Measurements from ENCODE around the gene TLR6. TPM values are rescaled to one million over a fixed set of nuclear protein-coding genes. Genes with fewer than 3 reads are reported as not detected.

The TLR6 gene
- total RNA-seq, 4 donors from 2014 or later: 4.6 to 9.6 (median 7.1) TPM

DNA sequence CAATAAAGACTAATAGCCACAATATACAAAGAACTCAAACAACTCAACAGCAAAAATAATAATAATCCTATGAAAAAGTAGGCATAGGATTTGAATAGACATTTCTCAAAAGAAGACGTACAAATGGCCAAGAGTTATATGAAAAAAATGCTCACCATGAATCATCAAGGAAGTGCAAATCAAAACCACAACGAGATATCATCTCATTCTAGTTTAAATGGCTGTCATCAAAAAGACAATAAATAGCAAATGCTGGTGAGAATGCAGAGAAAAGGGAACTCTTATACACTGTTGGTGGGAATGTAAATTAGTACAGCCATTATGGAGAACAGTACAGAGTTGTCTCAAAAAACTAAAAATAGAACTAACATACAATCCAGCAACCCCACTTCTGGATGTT, 18.8 kb downstream of the TLR6 start:
- ATAC-seq (ENCODE audit: low FRiP score) (no peak), DNase-seq (ENCODE audit: low spot score) (no peak)
- no peak for TF ChIP-seq CTCF (IDR thresholded peaks at IDR 0.05)

- no peak for TF ChIP-seq CTCF (IDR thresholded peaks at IDR 0.05)
- ATAC-seq (ENCODE audit: low FRiP score): no peak
- no peak for DNase-seq (ENCODE audit: low spot score)
These were observed 19.3 kb downstream of the TLR6 start for GRCh38 chr4:38837334-38837733.

DNA sequence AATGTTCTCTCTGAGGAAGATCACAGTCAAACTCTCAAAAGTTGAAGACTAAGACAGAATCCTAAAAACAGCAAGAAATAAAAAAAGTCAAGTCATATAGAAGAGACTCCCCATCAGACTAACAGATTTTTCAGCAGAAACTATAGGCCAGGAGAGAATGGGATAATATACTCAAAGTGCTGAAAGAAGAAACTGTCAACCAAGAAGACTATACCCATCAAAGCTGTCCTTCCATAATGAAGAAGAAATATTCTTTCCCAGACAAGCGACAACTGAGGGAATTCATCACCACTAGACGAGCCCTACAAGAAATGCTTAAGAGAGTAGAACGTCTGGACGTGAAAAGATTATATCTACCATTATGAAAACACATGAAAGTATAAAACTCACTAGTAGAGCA, 22.0 kb downstream of the TLR6 start:
- no peak for ATAC-seq (ENCODE audit: low FRiP score)
- no peak for DNase-seq (ENCODE audit: low spot score)
- no peak for TF ChIP-seq CTCF (IDR thresholded peaks at IDR 0.05)

- DNase-seq (ENCODE audit: low spot score) (no peak), ATAC-seq (ENCODE audit: low FRiP score) (peak; percentile 28)
- no peak for TF ChIP-seq CTCF (IDR thresholded peaks at IDR 0.05)
These were observed 23.7 kb downstream of the TLR6 start for GRCh38 chr4:38832624-38833528.

DNA sequence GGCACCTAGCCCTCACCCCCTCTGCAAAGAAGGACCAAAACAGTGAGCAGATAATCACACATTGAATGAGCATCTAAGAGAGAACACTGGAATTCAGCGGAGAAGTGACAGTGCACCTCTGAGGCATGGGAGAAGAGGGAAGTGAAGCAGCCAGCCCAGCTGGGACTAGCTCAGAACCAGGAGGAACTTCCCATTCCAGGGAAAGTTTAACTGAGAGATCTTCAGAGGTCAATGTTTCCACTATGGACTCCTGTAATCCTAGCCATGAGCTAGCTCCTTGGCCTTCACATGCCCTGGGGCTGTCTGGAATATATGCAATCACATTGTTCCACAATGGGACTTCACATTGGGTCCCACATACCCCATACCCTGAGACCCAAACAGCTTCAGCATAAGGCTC, 24.4 kb downstream of the TLR6 start:
- ATAC-seq (ENCODE audit: low FRiP score) (no peak), DNase-seq (ENCODE audit: low spot score) (no peak)
- TF ChIP-seq CTCF (IDR thresholded peaks at IDR 0.05): no peak

GRCh38 chr4:38831653-38832052, 25.0 kb downstream of the TLR6 start:
- TF ChIP-seq CTCF (IDR thresholded peaks at IDR 0.05): no peak
- ATAC-seq (ENCODE audit: low FRiP score): no peak
- no peak for DNase-seq (ENCODE audit: low spot score)

GRCh38 chr4:38829237-38829636, 27.4 kb downstream of the TLR6 start:
- no peak for DNase-seq (ENCODE audit: low spot score)
- no peak for ATAC-seq (ENCODE audit: low FRiP score)
- no peak for TF ChIP-seq CTCF (IDR thresholded peaks at IDR 0.05)
